ENCODE measurements around the gene KCNMA1.

KCNMA1 gene

GRCh38 chr10:77630507-77630848, 7.1 kb downstream of the KCNMA1 start:
- no peaks in the 10 kb centered on the region for H3K27me3 ChIP-seq (ENCODE audit: insufficient read depth, low read depth)
- H4K20me1 ChIP-seq (ENCODE audit: insufficient read depth) = no peaks in the 10 kb centered on the region
- H3K9ac ChIP-seq = no peak overlapping the region
- peaks cover 2% of the 10 kb centered on the region for H3K4me1 ChIP-seq (ENCODE audit: low read depth, poor library complexity, severe bottlenecking)
- H3K79me2 ChIP-seq (ENCODE audit: insufficient read depth, low read depth) = no peaks in the 10 kb centered on the region
- H3K4me3 ChIP-seq (IDR thresholded peaks at IDR 0.05; ENCODE audit: insufficient read depth, low read depth, low read length) = no peak overlapping the region
- no peak overlapping the region for H2AFZ ChIP-seq (ENCODE audit: low read depth)
- no peak overlapping the region for H3K27ac ChIP-seq
- TF ChIP-seq CTCF (conservative IDR thresholded peaks at IDR 0.05; ENCODE audit: low read depth, low read length) = no peak
- H3K4me2 ChIP-seq = no peak overlapping the region
- no peaks in the 10 kb centered on the region for H3K36me3 ChIP-seq (ENCODE audit: insufficient read depth)

GRCh38 chr10:77629775-77630506, 7.7 kb downstream of the KCNMA1 start:
- Histone ChIP-seq H3K9ac (no peak overlapping the region), H3K27ac (no peak overlapping the region), H4K20me1 (ENCODE audit: insufficient read depth) (no peaks in the 10 kb centered on the region), H3K36me3 (ENCODE audit: insufficient read depth) (no peaks in the 10 kb centered on the region), H3K4me2 (no peak overlapping the region), H2AFZ (ENCODE audit: low read depth) (no peak overlapping the region), H3K79me2 (ENCODE audit: insufficient read depth, low read depth) (no peaks in the 10 kb centered on the region), H3K27me3 (ENCODE audit: insufficient read depth, low read depth) (no peaks in the 10 kb centered on the region), H3K4me1 (ENCODE audit: low read depth, poor library complexity, severe bottlenecking) (peaks cover 4% of the 10 kb centered on the region), H3K4me3 (IDR thresholded peaks at IDR 0.05; ENCODE audit: insufficient read depth, low read depth, low read length) (no peak overlapping the region)
- TF ChIP-seq CTCF (conservative IDR thresholded peaks at IDR 0.05; ENCODE audit: low read depth, low read length) = no peak

- no peak overlapping the region for H2AFZ ChIP-seq (ENCODE audit: low read depth)
- H3K27me3 ChIP-seq (ENCODE audit: insufficient read depth, low read depth) = no peaks in the 10 kb centered on the region
- H3K4me3 ChIP-seq (IDR thresholded peaks at IDR 0.05; ENCODE audit: insufficient read depth, low read depth, low read length) = no peak overlapping the region
- no peak overlapping the region for H3K27ac ChIP-seq
- no peaks in the 10 kb centered on the region for H3K36me3 ChIP-seq (ENCODE audit: insufficient read depth)
- no peak for TF ChIP-seq CTCF (conservative IDR thresholded peaks at IDR 0.05; ENCODE audit: low read depth, low read length)
- peaks cover 4% of the 10 kb centered on the region for H3K4me1 ChIP-seq (ENCODE audit: low read depth, poor library complexity, severe bottlenecking)
- H3K4me2 ChIP-seq = no peak overlapping the region
- no peaks in the 10 kb centered on the region for H4K20me1 ChIP-seq (ENCODE audit: insufficient read depth)
- H3K9ac ChIP-seq = no peak overlapping the region
- no peaks in the 10 kb centered on the region for H3K79me2 ChIP-seq (ENCODE audit: insufficient read depth, low read depth)
These were observed 8.5 kb downstream of the KCNMA1 start for GRCh38 chr10:77628906-77629730.

- no peak overlapping the region for H2AFZ ChIP-seq (ENCODE audit: low read depth)
- H3K9ac ChIP-seq = no peak overlapping the region
- no peak overlapping the region for H3K4me3 ChIP-seq (IDR thresholded peaks at IDR 0.05; ENCODE audit: insufficient read depth, low read depth, low read length)
- H3K4me2 ChIP-seq = no peak overlapping the region
- H3K4me1 ChIP-seq (ENCODE audit: low read depth, poor library complexity, severe bottlenecking) = peaks cover 4% of the 10 kb centered on the region
- H3K79me2 ChIP-seq (ENCODE audit: insufficient read depth, low read depth) = no peaks in the 10 kb centered on the region
- no peak overlapping the region for H3K27ac ChIP-seq
- no peaks in the 10 kb centered on the region for H3K36me3 ChIP-seq (ENCODE audit: insufficient read depth)
- no peaks in the 10 kb centered on the region for H4K20me1 ChIP-seq (ENCODE audit: insufficient read depth)
- TF ChIP-seq CTCF (conservative IDR thresholded peaks at IDR 0.05; ENCODE audit: low read depth, low read length) = no peak
- H3K27me3 ChIP-seq (ENCODE audit: insufficient read depth, low read depth) = no peaks in the 10 kb centered on the region
These were observed 11.2 kb downstream of the KCNMA1 start for GRCh38 chr10:77626266-77626935.

Measured in KMS-11 (cell line).